NCI-H748 treated with DMSO at 0.1 percent for 48 hours (cell line): ENCODE results near the gene AFF2.

Source experiments
- DNase-seq: peaks from one replicate; lab custom pipeline; 2025; lab: John Stamatoyannopoulos, UW

Gene AFF2

DNA sequence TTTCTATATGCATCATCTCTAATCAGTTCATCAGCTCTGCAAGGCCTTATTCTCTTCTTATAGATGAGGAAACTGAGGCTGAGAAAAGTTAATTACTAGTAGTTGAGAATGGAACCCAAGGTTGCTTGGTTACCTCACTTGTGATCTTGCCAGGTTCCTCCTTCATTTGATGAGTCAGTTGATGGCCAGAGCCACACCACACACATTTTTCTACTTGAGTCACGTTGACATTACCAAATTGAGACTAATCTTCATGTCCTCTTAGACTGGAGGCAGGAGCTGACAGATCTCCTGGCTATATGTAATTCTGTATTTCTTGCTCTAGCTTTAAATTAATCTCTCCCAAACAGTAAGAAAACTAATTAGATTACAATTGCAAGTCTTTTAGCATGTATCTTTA is 428.4 kb downstream of the AFF2 start:
- DNase-seq, result no peak

DNA sequence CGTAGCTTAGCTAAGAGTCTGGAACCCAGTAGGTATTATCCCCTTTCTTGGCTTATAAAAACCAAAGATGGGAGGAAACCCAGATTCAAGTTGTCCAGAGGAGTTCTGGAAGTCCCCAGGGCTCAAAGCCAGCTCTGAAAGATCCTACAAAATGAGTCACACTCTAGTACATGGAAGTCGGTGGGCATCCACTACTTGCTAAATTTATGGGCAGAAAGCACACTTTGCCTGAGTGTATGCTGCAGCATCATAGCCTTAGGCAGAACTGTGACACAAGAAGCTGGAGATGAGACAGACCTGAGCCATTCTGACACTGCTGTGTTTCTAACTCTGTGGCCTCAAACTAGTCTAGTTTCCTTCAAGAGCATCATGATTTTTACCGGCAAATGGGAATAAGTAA is 429.3 kb downstream of the AFF2 start:
- DNase-seq, result no peak

DNA sequence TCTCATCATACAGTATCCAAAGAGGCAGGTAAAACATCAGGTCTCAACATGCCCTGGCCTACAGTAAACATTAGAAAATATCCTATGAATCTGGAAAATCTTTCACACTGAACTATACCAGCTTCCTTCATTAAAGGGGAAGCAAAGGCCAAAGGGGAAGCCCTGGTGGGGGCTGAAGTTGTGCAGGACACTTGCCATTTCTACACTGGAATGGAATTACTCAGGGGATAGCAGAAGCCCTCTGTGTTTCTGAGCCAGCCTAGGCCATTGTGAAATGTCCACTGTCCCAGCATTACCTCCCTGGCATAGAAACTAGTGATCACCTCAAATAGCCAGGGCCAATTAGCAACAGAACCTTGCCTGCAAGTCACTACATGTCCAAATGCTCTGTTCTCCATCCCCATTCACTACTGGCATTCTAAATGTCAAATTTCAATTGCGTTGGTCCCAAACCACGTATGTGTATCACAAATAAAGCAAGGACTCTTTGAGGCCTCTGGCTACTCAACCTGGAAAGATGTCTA is 429.9 kb downstream of the AFF2 start:
- no peak for DNase-seq

DNA sequence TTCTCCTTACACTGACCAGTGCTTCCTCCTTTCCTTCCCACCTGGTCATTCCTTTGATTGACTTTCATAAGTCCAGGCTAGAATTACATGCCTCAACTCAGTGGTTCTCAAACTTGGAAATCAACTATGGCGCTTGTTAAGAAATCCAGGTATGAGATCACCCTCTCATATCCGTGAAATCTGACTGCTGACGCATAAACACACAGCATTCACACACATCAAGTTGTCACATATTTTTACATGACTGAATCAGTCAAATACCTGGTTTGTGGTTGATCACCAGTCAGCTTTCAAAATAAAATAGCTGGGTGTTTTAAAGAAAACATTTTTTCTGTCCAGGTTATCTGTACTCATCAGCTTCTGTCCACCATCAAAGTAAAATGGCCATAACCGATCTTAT is 433.5 kb downstream of the AFF2 start:
- no peak for DNase-seq

DNA sequence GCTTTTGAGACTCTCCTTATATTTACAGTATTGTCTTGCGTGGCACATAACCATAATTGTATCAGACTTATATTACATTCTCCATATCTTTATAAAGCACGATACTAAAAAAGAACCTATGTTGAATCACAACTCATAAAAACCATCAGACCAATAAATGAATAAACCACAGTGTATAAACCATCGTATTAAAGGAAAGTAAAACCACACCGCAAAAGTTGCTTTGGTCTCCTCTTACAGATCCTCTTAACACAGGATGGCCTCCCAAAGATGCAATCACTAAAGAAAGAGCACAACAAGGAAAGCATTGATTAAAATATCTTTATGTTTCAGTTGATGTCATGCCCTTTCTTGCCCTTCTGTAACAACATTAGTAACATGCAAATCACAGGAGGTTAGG is 437.9 kb downstream of the AFF2 start:
- no peak for DNase-seq

DNA sequence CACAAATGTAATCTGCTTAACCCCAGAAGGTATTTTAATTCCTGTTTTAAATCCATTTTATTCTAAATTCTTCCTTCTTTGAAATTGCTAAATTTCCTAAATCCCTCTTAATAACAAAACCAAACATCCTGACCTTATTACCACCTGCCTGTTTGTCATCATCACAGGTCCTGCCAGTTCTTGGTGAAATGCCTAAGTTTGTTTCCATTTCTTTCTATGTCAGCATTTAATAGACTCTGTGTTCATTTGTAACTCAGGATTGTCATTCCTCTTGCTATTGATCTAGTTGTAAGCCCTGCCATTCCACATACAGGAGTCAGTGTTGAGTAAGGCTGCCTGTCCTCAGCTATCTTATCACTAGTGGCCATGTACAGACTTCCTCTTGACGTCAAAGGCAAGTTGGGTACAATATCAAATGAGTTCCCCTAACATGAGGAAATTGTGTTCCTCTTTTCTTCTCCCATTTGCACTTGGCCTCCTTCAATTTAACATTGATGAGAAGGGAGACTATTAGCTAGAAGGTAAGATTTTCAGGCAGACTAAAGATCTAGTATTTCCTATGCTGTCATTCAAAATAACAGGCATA is 440.1 kb downstream of the AFF2 start:
- no peak for DNase-seq

DNA sequence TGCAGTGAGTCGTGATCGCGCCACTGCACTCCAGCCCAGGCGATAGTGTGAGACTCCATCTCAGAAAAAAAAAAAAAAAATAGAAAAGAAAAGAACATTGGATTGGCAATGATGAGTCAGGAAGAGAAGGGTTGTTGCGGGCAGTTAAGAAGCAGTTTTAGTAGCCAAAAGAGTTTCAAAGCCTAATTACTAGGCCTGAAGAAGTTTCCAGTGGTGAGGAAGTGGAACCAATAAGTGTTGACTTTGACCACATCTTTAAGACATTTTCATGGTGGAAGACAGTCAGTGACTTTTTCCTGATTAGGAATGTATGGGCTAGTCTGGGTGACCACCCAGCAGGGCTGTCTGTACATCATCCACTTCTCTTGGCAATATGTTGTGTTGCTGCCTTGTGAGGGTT is 442.3 kb downstream of the AFF2 start:
- DNase-seq, result no peak

DNA sequence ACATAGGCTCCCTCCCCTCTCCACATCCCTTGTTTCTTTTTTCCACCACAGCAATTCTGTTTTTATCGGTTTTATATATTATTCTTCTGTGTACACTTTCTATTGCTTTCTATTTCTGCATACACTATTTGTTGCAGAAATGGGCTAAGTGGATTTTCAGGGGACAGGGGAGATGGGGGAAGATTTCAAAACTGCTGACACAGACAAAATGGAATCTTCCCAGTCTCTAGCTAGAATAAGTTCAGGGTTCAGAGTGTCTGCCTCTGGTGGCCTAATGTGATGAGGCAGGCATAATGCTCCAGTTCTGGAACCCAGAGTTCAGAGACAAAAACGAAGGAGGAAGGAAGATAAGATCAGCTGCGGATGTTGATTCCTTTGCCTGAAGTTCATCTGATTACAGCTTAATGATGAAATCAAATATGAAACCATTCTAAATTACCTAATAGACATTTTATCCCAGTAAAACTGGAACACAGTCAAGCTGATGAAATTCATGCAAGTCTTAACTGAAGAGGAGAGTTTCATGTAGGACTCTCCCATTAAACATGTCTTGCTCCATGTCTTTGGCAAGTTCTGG is 447.1 kb downstream of the AFF2 start:
- no peak for DNase-seq

DNA sequence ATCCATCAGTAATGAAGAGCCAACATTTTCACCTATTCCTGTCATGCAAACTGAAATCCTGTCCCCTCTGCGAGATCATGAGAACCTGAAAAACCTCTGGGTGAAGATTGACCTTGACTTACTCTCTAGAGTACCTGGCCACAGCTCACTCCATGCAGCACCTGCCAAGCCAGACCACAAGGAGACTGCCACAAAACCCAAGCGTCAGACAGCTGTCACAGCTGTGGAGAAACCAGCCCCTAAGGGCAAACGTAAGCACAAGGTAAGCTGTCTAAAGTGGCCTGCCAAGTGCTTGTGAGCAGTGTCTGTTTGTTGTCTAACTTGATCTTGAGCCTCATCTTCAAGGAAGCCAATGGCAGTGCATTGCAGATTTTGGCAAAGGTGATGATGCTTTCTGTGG is 455.9 kb downstream of the AFF2 start:
- DNase-seq, result no peak

DNA sequence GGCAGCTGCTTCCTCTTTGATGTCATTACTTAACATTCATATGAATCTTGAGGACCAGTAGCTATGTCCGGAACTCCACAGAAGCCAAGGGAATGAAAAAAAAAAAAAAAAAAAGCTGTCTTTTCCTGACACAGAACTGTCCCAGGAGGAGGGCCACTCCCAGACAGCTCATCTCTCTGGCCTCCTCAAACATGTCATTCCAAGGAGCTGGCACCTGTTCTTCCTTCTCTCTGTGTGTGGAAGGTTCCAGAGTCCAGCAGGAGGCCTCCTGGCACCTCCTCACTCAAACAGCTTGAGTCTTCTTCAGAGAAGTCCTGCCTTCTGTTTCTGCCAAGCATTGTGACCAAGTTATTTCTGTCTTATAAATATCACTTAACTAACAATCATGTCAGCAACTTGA is 458.5 kb downstream of the AFF2 start:
- no peak for DNase-seq

DNA sequence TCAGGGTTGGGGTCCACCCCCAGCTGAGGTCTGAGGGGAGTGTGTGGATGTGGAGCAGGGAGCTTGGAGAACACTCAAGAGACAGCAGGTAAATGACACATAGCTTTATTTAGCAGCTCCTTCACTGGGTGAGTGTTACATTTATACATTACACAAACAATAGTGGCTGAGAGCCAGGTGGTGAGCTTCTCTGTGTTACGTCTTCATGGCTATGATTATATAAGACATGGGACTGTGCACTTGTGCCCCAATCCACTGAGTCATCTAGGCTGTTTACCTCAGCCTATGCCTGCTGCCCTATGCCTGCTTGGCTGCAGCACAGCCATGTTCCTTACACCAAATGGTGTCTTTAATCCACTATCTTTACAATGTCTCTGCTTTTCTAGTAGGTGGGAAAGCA is 459.6 kb downstream of the AFF2 start:
- no peak for DNase-seq

DNA sequence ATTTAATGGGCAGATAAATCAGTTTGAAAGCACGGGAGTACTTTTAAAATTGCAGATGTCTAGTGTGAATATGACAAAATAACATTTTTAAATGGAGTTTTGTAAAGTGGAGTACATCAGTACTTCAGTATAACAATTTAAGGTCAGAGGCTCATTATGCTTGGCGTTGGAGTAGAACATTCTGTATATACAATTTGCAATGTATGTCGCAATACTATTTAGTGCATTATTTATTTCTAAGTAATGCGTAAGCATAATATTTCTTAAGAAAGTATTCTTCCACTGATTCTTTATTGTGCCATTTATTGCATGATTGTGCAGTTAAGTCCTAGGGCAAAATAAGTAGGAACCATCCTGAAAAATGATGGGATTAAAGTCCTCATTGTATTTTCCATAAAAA is 461.6 kb downstream of the AFF2 start:
- no peak for DNase-seq

DNA sequence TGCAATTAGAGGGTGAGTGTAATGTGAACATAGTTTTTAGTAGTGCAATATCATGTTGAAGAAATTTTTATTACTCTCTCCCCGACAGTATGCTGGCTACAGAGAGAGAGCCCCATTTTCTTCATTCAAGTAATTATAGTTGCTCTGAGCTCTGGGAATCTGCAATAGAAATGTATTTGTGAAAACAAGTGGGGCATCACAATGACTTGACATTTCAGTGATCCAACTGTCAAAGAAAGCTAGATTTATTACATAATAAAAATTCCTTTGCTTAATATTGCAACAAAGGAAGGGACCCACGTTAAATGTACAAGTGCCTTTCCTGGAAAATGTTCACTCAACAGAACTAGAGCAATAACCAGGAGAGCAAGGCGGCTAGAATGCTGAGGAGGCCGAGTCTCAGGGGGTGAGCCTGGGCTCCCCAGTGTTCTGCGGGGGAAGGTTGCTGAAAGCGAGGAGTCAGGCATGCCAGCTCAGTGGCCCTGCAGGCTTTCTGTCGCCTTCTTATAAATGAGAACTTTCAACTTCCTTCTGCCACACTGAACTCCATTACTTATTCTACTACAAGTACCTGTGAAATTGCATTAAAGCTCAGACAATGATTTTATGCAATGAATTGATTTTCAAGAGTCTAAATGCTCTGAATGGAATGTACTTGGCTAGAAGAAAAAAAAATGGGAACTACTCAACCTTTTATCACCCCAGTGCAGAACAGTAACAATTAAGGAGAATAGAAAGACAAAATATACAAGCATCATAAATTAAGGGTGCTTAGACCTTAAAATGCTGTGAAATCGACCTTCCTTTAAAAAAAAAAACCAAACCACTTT is 476.4 kb downstream of the AFF2 start:
- DNase-seq, result no peak

DNA sequence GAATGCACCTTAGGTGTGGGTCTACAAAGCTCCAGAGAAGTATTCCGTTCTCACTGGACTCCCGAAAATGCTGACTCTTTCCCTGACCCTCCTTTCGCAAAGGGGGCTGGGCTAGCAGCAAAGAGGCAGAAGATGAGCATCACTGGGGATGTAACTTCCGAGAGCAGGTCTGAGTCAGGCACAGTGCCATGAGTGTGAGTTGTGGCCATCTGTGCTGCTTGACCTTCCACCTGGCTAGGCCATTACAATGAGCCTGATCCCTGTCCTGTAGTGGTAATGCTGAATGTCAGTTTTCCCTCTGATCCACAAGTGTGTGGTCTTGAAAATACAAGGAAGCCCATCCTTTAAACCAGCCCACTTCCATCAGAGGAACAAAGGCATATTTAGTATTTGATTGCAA is 479.4 kb downstream of the AFF2 start:
- no peak for DNase-seq

DNA sequence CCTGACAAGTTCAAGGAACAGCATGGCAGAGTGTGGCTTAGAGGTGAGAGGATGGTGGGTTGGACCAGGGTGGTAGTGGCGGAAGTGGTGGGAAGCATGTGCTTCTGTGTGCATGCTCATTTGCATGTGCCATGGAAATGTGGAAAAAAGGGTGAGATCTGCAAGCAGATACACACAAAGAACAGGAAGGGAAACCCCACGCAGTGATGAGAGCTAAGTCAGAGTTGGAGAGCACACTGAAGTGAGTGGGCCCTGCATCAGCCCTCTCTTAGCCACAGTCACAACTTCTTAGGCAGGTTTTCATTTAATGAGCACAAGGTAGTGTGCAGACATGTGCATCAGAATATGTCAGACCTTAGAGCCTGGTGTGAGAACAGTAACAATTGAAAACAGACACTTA is 483.8 kb downstream of the AFF2 start:
- DNase-seq, result no peak

DNA sequence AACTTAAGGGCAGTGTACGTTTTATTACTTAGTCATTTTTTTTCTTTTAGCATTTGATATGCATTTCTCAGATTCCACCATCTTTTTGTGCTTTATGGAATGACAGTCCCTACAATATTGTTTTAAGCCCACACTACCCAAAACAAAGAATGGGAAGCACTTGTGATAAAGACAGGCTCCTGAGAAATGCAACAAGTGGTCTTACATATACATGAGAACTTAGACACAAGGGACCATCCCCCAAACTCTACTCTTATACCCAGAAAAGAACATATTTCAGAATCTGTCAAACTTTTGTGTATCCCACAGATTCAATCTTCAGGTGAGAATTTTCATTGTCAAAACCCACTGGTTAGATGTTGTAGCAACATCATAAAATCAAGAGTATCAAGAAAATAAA is 491.1 kb downstream of the AFF2 start:
- DNase-seq, result no peak

DNA sequence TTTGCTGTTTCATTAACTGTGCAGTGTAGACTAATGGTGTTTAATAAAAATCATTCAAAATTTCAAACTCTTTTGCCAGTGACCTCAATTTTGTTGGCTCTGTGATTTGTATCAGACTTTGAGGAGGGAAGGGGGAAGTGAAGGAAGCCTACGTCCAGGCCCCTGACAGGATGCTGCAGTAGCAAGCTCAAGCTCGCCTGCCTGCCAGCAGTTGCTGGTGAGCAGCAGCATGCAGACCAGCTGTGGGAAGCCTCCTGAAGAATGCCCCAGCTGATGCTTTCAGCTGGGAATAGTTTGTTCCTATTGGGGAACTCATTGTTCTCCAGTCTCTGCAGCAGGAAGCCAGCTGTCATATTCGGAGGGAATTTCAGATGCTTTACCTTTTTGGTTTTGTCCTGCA is 495.2 kb downstream of the AFF2 start:
- no peak for DNase-seq

DNA sequence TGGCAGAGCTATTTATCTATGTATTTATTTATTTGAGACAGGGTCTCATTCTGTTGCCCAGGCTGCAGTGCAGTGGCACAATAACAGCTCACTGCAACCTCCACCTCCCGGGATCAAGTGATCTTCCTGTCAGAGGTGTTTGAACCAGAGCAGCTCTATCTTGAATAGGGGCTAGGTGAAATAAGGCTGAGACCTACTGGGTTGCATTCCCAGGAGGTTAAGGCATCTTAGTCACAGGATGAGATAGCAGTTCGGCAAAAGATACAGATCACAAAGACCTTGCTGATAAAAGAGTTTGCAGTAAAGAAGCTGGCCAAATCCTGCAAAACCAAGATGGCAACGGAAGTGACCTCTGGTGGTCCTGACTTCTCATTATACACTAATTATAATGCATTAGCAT is 501.9 kb downstream of the AFF2 start:
- no peak for DNase-seq

DNA sequence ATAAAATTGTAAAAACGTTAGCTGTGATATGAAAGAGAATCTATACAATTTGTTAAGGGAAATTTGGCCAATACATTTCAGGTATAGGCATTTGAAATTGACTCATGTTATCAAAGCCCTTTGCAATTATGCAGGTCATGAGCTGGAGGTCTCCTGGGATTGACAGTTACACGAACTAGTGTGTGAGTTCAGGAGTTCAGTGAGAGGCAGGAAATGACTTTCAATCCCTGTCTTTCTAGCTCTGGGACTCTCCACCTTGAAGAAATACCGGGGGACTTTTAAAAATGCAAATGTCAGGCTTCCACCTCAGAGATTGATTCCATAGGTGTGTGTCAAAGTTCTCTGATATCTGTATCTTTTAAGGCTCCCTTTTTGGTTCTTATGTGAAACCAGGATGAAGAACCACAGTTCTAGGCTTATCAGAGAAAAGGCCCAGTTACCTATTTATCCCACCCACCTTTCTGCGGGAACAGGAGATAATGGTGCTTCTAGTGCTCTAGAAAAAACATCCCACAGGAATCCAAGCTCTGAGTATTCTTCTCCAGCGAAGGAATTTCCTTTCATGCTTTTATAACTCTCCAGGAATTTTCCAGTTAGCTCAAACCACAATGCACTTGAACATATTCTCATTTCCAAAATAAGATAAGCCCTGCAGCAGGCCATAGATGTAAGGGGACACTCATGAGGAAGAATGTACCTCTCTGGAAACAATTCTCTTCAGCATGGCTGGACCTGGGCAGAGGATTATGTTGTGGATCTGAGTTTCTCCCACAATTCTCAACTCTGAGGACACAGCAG is 503.6 kb downstream of the AFF2 start:
- no peak for DNase-seq

DNA sequence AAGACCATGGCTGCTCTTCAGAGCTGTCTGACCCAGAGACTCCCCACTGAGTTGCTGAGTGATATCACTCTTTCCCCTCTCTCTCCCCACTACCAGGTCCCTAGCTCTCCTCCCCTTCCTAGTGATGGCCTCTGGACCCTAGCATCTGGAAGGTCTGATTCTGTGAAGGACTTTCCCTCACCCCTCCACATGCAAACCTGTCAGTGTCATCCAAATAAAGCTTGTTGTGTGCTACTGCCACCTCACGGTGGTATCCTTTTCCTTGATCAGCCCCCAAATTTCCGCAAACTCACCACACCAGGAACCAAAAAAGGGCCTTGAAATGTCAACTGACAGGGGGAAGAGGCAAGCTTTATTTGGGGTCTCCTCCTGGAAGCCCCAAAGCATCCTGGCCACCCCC is 504.5 kb downstream of the AFF2 start:
- no peak for DNase-seq

DNA sequence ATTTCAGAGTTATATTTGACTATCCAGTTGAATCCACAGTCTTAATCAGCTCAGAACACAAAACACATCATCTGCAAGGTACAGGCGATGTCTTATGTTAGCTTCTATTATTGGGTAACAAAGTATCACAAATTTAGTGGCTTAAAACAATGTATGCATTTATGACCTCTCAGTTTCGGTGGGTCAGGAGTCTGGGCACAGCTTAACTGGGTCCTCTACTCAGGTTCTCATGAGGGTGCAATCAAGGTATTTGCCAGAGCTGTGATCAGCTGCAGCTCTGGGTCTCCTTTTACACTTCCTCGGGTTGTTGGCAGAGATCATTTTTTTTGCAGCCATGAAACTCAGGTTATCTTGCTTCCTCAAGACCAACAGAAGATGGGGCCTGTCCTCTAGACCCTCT is 505.8 kb downstream of the AFF2 start:
- no peak for DNase-seq

DNA sequence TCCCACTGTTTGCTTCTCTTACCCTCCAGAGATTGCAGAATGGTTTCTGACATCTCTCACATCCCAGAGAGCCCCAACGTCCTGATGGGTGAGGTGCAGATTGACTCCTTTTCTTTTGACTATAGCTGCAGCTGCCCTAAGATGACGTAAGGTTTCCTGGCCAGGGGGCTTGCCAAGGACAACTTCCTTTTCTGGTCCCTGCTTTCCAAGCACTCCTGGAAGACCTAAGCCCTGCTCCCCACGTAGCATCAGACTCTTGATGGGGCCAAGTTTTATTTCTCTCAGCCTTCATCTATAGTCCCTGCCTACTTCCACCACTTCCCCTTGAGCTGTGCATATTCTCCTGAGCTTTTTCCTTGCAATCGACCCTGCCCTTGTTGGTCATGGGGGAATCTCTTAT is 507.0 kb downstream of the AFF2 start:
- no peak for DNase-seq
